ENCODE results near the gene WWC1.
A peak's percentile ranks its signal among the peaks of the same experiment; 100 is the strongest.

Gene WWC1

DNA sequence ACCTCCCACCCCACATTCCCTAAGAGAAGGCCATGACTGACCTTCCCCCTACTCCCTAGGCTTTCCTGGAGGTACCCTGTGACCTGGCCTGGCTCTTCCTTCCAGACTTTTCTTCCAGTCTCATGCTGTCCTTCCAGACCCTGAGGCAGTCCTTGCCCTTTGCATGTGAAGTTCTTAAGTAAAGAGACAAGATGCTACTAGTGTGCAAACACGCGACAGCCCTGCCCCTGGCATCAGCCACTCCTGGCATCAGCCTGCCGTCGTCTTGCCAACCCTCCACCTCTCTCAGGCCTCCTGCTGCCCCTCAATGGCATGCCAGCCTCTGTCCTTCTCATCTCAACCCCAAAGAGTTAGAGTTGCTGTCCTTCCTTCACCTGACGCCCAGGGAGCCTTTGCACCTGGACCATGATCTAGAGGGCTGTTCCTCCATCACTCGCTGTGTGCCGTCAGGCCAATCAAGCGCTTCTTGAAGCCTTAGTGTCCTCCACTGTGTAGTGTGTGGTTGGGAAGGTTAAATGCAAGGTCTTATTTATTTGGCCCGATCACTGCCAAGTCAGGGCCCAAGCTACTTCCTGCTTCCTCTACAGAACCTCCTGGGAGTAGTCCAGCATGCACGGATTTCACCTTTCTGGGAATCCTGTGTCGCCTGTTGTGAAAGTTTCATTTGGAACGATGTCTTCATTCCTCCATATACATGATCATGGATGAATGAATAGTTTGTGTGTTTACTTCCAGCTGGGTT, 61.9 kb downstream of the WWC1 start:
- WGBS = 94% methylated on average over 9 of the region's 12 CpGs

DNA sequence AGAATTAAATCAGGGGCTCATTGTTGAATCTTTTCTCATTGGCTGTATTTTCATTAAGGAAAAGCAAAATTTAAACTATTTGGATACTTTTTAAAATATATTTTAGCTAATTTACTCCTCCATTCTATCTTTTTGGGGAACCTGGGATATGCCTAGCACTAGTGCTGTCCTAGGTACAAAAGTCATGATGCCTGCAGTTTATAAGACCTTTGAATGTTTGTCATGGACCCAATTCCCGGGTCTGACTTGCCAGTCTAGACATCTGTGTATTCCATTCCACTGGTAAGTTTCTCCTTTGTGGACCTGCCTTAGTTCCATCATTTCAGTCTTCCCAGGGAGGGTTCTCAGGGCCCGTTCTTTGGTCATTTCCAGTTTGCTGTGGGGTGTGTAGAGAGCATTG, 63.0 kb downstream of the WWC1 start:
- H3K9me3 ChIP-seq (ENCODE audit: control insufficient read depth, low read length) = no peaks in the 10 kb centered on the region
- H3K4me1 ChIP-seq (ENCODE audit: control insufficient read depth, insufficient read depth, low read depth, low read length) = peaks cover 4% of the 10 kb centered on the region
- no peak overlapping the region for H3K9ac ChIP-seq (ENCODE audit: low read length)
- no peak for DNase-seq
- no peaks in the 10 kb centered on the region for H3K36me3 ChIP-seq (ENCODE audit: control insufficient read depth in 1 of 2, insufficient read depth in 2 of 2, low read depth in 1 of 2, low read length in 2 of 2)
- no peak overlapping the region for H3K4me3 ChIP-seq (ENCODE audit: insufficient read depth in 1 of 2, low read depth in 1 of 2, low read length in 2 of 2)
- no peak overlapping the region for H3K14ac ChIP-seq (ENCODE audit: low read length in 2 of 2)
- no peak overlapping the region for H2BK5ac ChIP-seq (ENCODE audit: low read depth, low read length, poor library complexity, severe bottlenecking)
- no peak overlapping the region for H4K8ac ChIP-seq (ENCODE audit: low read length)
- no peak overlapping the region for H3K4me2 ChIP-seq (ENCODE audit: low read length, poor library complexity, severe bottlenecking)
- H4K91ac ChIP-seq (ENCODE audit: low read length) = no peak overlapping the region
- H3K27me3 ChIP-seq (ENCODE audit: control insufficient read depth in 1 of 2, insufficient read depth in 1 of 2, low read length in 2 of 2) = no peaks in the 10 kb centered on the region
- no peak overlapping the region for H2AFZ ChIP-seq (ENCODE audit: low read depth, low read length)
- peaks cover 4% of the 10 kb centered on the region for H3K79me1 ChIP-seq (replicated peaks; ENCODE audit: low read length, poor library complexity, severe bottlenecking)
- no peak overlapping the region for H2BK12ac ChIP-seq (ENCODE audit: low read length in 2 of 2)
- no peak overlapping the region for H2BK120ac ChIP-seq (ENCODE audit: low read depth, low read length)
- no peak overlapping the region for H3K23ac ChIP-seq (ENCODE audit: low read length in 2 of 2)
- H2AK5ac ChIP-seq (ENCODE audit: low read length, severe bottlenecking) = no peak overlapping the region
- H2BK15ac ChIP-seq (ENCODE audit: low read depth, poor library complexity, severe bottlenecking) = no peak overlapping the region
- no peak overlapping the region for H3K4ac ChIP-seq (ENCODE audit: low read depth in 1 of 2, low read length in 2 of 2)
- no peak overlapping the region for H3K27ac ChIP-seq (ENCODE audit: low read length, poor library complexity, severe bottlenecking)
- no peak overlapping the region for H3K18ac ChIP-seq (ENCODE audit: low read depth in 1 of 2, low read length in 2 of 2)
- 92% methylated on average over 2 of the region's 2 CpGs for WGBS

More for the DNA sequence above, 61.9 kb downstream of the WWC1 start:
- Histone ChIP-seq H3K27ac (ENCODE audit: low read length, poor library complexity, severe bottlenecking) (no peak overlapping the region), H4K91ac (ENCODE audit: low read length) (no peak overlapping the region), H2AK5ac (ENCODE audit: low read length, severe bottlenecking) (no peak overlapping the region), H3K23ac (ENCODE audit: low read length in 2 of 2) (no peak overlapping the region), H4K8ac (ENCODE audit: low read length) (no peak overlapping the region), H3K4ac (ENCODE audit: low read depth in 1 of 2, low read length in 2 of 2) (no peak overlapping the region), H2BK12ac (ENCODE audit: low read length in 2 of 2) (no peak overlapping the region), H2AFZ (ENCODE audit: low read depth, low read length) (no peak overlapping the region), H3K27me3 (ENCODE audit: control insufficient read depth in 1 of 2, insufficient read depth in 1 of 2, low read length in 2 of 2) (no peaks in the 10 kb centered on the region), H3K4me2 (ENCODE audit: low read length, poor library complexity, severe bottlenecking) (no peak overlapping the region), H2BK15ac (ENCODE audit: low read depth, poor library complexity, severe bottlenecking) (no peak overlapping the region), H3K4me1 (ENCODE audit: control insufficient read depth, insufficient read depth, low read depth, low read length) (peaks cover 4% of the 10 kb centered on the region), H2BK120ac (ENCODE audit: low read depth, low read length) (no peak overlapping the region), H3K36me3 (ENCODE audit: control insufficient read depth in 1 of 2, insufficient read depth in 2 of 2, low read depth in 1 of 2, low read length in 2 of 2) (no peaks in the 10 kb centered on the region), H2BK5ac (ENCODE audit: low read depth, low read length, poor library complexity, severe bottlenecking) (no peak overlapping the region), H3K79me1 (replicated peaks; ENCODE audit: low read length, poor library complexity, severe bottlenecking) (peaks cover 6% of the 10 kb centered on the region), H3K18ac (ENCODE audit: low read depth in 1 of 2, low read length in 2 of 2) (no peak overlapping the region), H3K4me3 (ENCODE audit: insufficient read depth in 1 of 2, low read depth in 1 of 2, low read length in 2 of 2) (no peak overlapping the region), H3K9ac (ENCODE audit: low read length) (no peak overlapping the region), H3K14ac (ENCODE audit: low read length in 2 of 2) (peak overlapping the region in 1 of 2 experiments; percentile 72), H3K9me3 (ENCODE audit: control insufficient read depth, low read length) (no peaks in the 10 kb centered on the region)
- no peak for DNase-seq

DNA sequence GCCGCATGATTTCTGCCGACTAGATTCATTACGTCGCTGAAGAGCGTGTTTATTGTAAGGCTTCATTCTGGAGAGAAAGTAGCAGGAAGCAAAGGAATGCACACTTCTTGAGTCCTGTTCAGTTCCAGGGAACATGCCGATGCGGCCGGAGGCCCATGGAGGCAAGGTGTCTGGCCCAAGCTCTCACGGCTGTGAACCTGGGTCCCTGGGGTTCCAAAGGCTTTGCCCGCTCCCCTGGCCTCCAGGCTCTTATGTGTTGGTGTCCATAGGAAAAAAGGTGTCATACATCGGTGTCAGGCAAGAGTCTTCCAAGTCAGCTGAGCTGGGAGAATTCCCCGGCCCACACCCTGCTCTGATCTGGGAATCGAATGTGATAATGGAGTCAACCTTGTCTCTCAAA, 64.7 kb downstream of the WWC1 start:
- Histone ChIP-seq H2BK120ac (ENCODE audit: low read depth, low read length) (no peak overlapping the region), H3K79me1 (replicated peaks; ENCODE audit: low read length, poor library complexity, severe bottlenecking) (peaks cover 4% of the 10 kb centered on the region), H2BK12ac (ENCODE audit: low read length in 2 of 2) (no peak overlapping the region), H3K4ac (ENCODE audit: low read depth in 1 of 2, low read length in 2 of 2) (no peak overlapping the region), H3K9ac (ENCODE audit: low read length) (no peak overlapping the region), H3K27me3 (ENCODE audit: control insufficient read depth in 1 of 2, insufficient read depth in 1 of 2, low read length in 2 of 2) (peaks cover 0 to 7% of the 10 kb centered on the region in 2 experiments), H4K91ac (ENCODE audit: low read length) (no peak overlapping the region), H2BK15ac (ENCODE audit: low read depth, poor library complexity, severe bottlenecking) (no peak overlapping the region), H4K8ac (ENCODE audit: low read length) (no peak overlapping the region), H3K27ac (ENCODE audit: low read length, poor library complexity, severe bottlenecking) (no peak overlapping the region), H3K36me3 (ENCODE audit: control insufficient read depth in 1 of 2, insufficient read depth in 2 of 2, low read depth in 1 of 2, low read length in 2 of 2) (no peaks in the 10 kb centered on the region), H3K18ac (ENCODE audit: low read depth in 1 of 2, low read length in 2 of 2) (no peak overlapping the region), H2AK5ac (ENCODE audit: low read length, severe bottlenecking) (no peak overlapping the region), H3K23ac (ENCODE audit: low read length in 2 of 2) (no peak overlapping the region), H3K9me3 (ENCODE audit: control insufficient read depth, low read length) (no peaks in the 10 kb centered on the region), H3K14ac (ENCODE audit: low read length in 2 of 2) (no peak overlapping the region), H2BK5ac (ENCODE audit: low read depth, low read length, poor library complexity, severe bottlenecking) (no peak overlapping the region), H3K4me3 (ENCODE audit: insufficient read depth in 1 of 2, low read depth in 1 of 2, low read length in 2 of 2) (no peak overlapping the region), H2AFZ (ENCODE audit: low read depth, low read length) (no peak overlapping the region), H3K4me1 (ENCODE audit: control insufficient read depth, insufficient read depth, low read depth, low read length) (peaks cover 4% of the 10 kb centered on the region), H3K4me2 (ENCODE audit: low read length, poor library complexity, severe bottlenecking) (no peak overlapping the region)
- 93% methylated on average over 13 of the region's 13 CpGs for WGBS
- no peak for DNase-seq

DNA sequence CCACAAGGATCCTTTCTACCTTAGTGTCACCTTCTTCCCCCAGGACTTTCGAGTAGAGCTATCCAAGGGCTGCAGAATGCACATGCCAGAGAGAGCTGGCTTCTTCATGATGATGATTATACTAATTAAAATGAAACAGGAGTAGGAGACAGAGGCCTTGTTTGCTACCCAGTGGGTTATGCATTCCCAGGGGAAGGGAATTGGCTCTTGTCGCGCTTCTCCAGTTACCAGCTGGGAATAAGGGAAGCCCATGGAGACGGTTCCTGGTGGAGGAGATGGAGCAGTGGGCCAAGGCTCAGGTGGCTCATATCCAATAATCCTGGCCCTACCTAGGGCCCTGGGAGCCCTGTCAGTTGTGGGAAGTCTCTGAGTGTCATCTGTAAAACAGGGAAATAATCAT, 65.1 kb downstream of the WWC1 start:
- H4K91ac ChIP-seq (ENCODE audit: low read length) = no peak overlapping the region
- no peak overlapping the region for H2BK5ac ChIP-seq (ENCODE audit: low read depth, low read length, poor library complexity, severe bottlenecking)
- no peak overlapping the region for H2BK120ac ChIP-seq (ENCODE audit: low read depth, low read length)
- no peak overlapping the region for H4K8ac ChIP-seq (ENCODE audit: low read length)
- peaks cover 4% of the 10 kb centered on the region for H3K79me1 ChIP-seq (replicated peaks; ENCODE audit: low read length, poor library complexity, severe bottlenecking)
- H3K4me1 ChIP-seq (ENCODE audit: control insufficient read depth, insufficient read depth, low read depth, low read length) = peaks cover 4% of the 10 kb centered on the region
- 92% methylated on average over 4 of the region's 4 CpGs for WGBS
- no peak overlapping the region for H3K4ac ChIP-seq (ENCODE audit: low read depth in 1 of 2, low read length in 2 of 2)
- H2AK5ac ChIP-seq (ENCODE audit: low read length, severe bottlenecking) = no peak overlapping the region
- H2BK12ac ChIP-seq (ENCODE audit: low read length in 2 of 2) = no peak overlapping the region
- no peaks in the 10 kb centered on the region for H3K9me3 ChIP-seq (ENCODE audit: control insufficient read depth, low read length)
- peaks cover 0 to 7% of the 10 kb centered on the region in 2 experiments for H3K27me3 ChIP-seq (ENCODE audit: control insufficient read depth in 1 of 2, insufficient read depth in 1 of 2, low read length in 2 of 2)
- H3K4me2 ChIP-seq (ENCODE audit: low read length, poor library complexity, severe bottlenecking) = no peak overlapping the region
- no peak for DNase-seq
- H3K23ac ChIP-seq (ENCODE audit: low read length in 2 of 2) = no peak overlapping the region
- H2BK15ac ChIP-seq (ENCODE audit: low read depth, poor library complexity, severe bottlenecking) = no peak overlapping the region
- no peak overlapping the region for H2AFZ ChIP-seq (ENCODE audit: low read depth, low read length)
- H3K9ac ChIP-seq (ENCODE audit: low read length) = no peak overlapping the region
- no peak overlapping the region for H3K27ac ChIP-seq (ENCODE audit: low read length, poor library complexity, severe bottlenecking)
- no peak overlapping the region for H3K18ac ChIP-seq (ENCODE audit: low read depth in 1 of 2, low read length in 2 of 2)
- no peak overlapping the region for H3K14ac ChIP-seq (ENCODE audit: low read length in 2 of 2)
- H3K36me3 ChIP-seq (ENCODE audit: control insufficient read depth in 1 of 2, insufficient read depth in 2 of 2, low read depth in 1 of 2, low read length in 2 of 2) = no peaks in the 10 kb centered on the region
- H3K4me3 ChIP-seq (ENCODE audit: insufficient read depth in 1 of 2, low read depth in 1 of 2, low read length in 2 of 2) = no peak overlapping the region

Measured in mesenchymal stem cell (in vitro differentiated cells and primary cell).